ENCODE data around the gene NECAB3. TPM values are rescaled to one million over a fixed set of nuclear protein-coding genes. Genes with fewer than 3 reads are reported as not detected.

The NECAB3 gene
- total and polyA plus RNA-seq, 2 of the 4 experiments (the other 2 are of a cell fraction) = 8.6 to 28.4 TPM

DNA sequence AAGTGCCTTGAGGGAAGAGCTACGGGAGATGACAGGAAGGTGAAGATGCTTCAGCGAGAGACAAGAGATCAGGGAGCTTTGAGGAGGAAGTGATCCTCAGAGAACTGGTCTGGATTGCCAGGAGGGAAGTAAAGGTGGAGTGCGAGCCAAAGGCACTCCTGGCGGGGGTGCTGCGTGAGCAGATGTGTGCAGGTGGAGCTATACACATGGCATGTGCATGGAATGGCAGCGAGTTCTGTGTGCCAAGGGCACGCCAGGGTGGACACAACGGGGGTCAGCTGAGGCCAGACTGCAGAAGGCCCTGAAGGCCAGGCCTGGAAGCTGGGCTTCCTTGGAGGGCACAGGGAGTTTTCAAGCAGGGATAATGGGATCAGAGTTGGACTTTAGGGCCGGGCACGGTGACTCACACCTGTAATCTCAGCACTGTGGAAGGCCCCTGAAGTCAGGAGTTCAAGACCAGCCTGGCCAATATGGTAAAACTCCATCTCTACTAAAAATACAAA lies 39.7 kb upstream of the NECAB3 start:
- in situ Hi-C loops (cut with MboI; ENCODE audit: low sequenced_read_pairs) (no loop called here), dilution Hi-C loops (cut with HindIII; ENCODE audit: low sequenced_read_pairs, unreplicated experiment) (no loop called here), intact Hi-C loops (cut with micrococcal nuclease) (no loop called here)
- peaks cover 10% of the 10 kb centered on the region; the same call in 1 of the 2 replicates for H3K9me1 ChIP-seq (ENCODE audit: insufficient read depth, low read length)
- WGBS, 2 experiments (ENCODE audit: extremely low coverage in 2 of 2, insufficient read length in 1 of 2) = 100% methylated on average over 1 of the region's 10 CpGs; no CpG with 5 or more reads in 1 of the 2 experiments
- no peak overlapping the region for H3K56ac ChIP-seq (ENCODE audit: extremely low read depth, insufficient read depth, low read length)
- ATAC-seq (ENCODE audit: low read depth) (no peak), DNase-seq (no peak)
- CTCF ChIA-PET = interaction anchor here (0.6 kb wide), 1 partner anchor 1394 kb away, joined by 7 read pairs; no protein-coding TSS in a partner anchor
- peaks cover 0 to 2% of the 10 kb centered on the region in 2 experiments; a peak in 1 of 4 replicates for H3K79me1 ChIP-seq (ENCODE audit: low read depth in 1 of 2, low read length in 2 of 2)
- no peak for TF ChIP-seq SMC3 (IDR thresholded peaks at IDR 0.05; ENCODE audit: low read depth, low read length)
- TF ChIP-seq CEBPB (IDR thresholded peaks at IDR 0.05; ENCODE audit: low read depth, low read length) = no peak
- TF ChIP-seq MAZ (IDR thresholded peaks at IDR 0.05; ENCODE audit: borderline replicate concordance, low read depth, low read length) = no peak
- TF ChIP-seq BHLHE40 (IDR thresholded peaks at IDR 0.05; ENCODE audit: low read depth, low read length) = no peak
- no peaks in the 10 kb centered on the region for H4K20me1 ChIP-seq (ENCODE audit: insufficient read depth, low read length)
- no peak overlapping the region for H2AFZ ChIP-seq (replicated peaks; ENCODE audit: low read length, poor library complexity)
- no peak overlapping the region for H3K27ac ChIP-seq (ENCODE audit: insufficient read depth, low read length)
- no peak overlapping the region for H4K91ac ChIP-seq (ENCODE audit: insufficient read depth, low read depth, low read length)
- H3K4me2 ChIP-seq (ENCODE audit: low read depth, low read length) = no peak overlapping the region
- H2AK5ac ChIP-seq (ENCODE audit: low read depth, low read length) = no peak overlapping the region
- H3K27me3 ChIP-seq (ENCODE audit: control insufficient read depth, insufficient read depth, low read length) = no peaks in the 10 kb centered on the region
- no peaks in the 10 kb centered on the region for H3K9me3 ChIP-seq (ENCODE audit: control insufficient read depth, insufficient read depth, low read length)
- no peak overlapping the region for H2BK15ac ChIP-seq (ENCODE audit: low read depth, low read length)
- H3K23ac ChIP-seq (ENCODE audit: low read depth, low read length) = no peak overlapping the region
- no peak overlapping the region for H3K9ac ChIP-seq (ENCODE audit: low read depth, low read length)
- no peak overlapping the region for H2BK120ac ChIP-seq (ENCODE audit: low read depth, low read length)
- H3K4me1 ChIP-seq (ENCODE audit: control insufficient read depth, insufficient read depth, low read length) = no peaks in the 10 kb centered on the region
- POLR2A ChIA-PET (ENCODE audit: unreplicated experiment) = no interaction called here
- H2BK5ac ChIP-seq (ENCODE audit: low read depth, low read length, poor library complexity, severe bottlenecking) = no peak overlapping the region
- H3K4me3 ChIP-seq (ENCODE audit: insufficient read depth, low read depth, low read length) = no peak overlapping the region
- H2BK20ac ChIP-seq (ENCODE audit: low read depth, low read length) = no peak overlapping the region
- H3K4ac ChIP-seq (ENCODE audit: low read depth, low read length) = no peak overlapping the region
- H4K5ac ChIP-seq (ENCODE audit: low read depth, low read length) = no peak overlapping the region
- BruUV-seq (replicated peaks) = no TSS peak
- H3K18ac ChIP-seq (ENCODE audit: low read depth, low read length) = no peak overlapping the region
- H3K14ac ChIP-seq (replicated peaks; ENCODE audit: low read depth, low read length) = no peak overlapping the region
- no peak overlapping the region for H4K8ac ChIP-seq (ENCODE audit: low read depth in 2 of 2, low read length in 2 of 2)
- H2AK9ac ChIP-seq (replicated peaks; ENCODE audit: low read depth, low read length, poor library complexity) = no peak overlapping the region
- H3K36me3 ChIP-seq (ENCODE audit: control insufficient read depth, insufficient read depth, low read length) = peaks cover 5% of the 10 kb centered on the region; the same call in 1 of the 2 replicates

Data from IMR-90 (cell line).